Naive B cell (primary cell): Measurements from ENCODE around the gene DNAJC27. TPM values are rescaled to one million over a fixed set of nuclear protein-coding genes. Genes with fewer than 3 reads are reported as not detected.

ENCODE experiments used
- ATAC-seq, 2 donors: fragments of 150-1000 bp; cut with Tn5 transposase; 2 replicates each; pipeline ENCODE4 v1.10.0; 2021; ENCODE audit warnings: low read depth in 2 of 2, mild to moderate bottlenecking in 2 of 2, moderate library complexity in 2 of 2
- DNase-seq: peaks from one replicate; pipeline ENCODE4 v3.0.0; 2022
- H3K27ac Mint-ChIP-seq, 6 donors: one replicate each; pipeline ENCODE4 v1.8.0; 2020 to 2022; ENCODE audit warnings: mild to moderate bottlenecking in 6 of 6, mixed read lengths in 6 of 6, moderate library complexity in 5 of 6, inconsistent platforms in 2 of 6
- H3K27me3 Mint-ChIP-seq, 3 donors: one replicate each; pipeline ENCODE4 v1.8.0; 2021 to 2022; ENCODE audit warnings: mixed read lengths in 3 of 3, mild to moderate bottlenecking in 1 of 3
- H3K36me3 Mint-ChIP-seq, 2 donors: one replicate each; pipeline ENCODE4 v1.8.0; 2020 to 2022; ENCODE audit warnings: mixed read lengths in 2 of 2, inconsistent platforms in 1 of 2, mild to moderate bottlenecking in 1 of 2
- H3K4me1 Mint-ChIP-seq, 3 donors: one replicate each; pipeline ENCODE4 v1.8.0; 2020 to 2022; ENCODE audit warnings: mixed read lengths in 3 of 3, inconsistent platforms in 1 of 3, mild to moderate bottlenecking in 1 of 3, moderate library complexity in 1 of 3
- H3K4me3 Mint-ChIP-seq, 8 donors: one replicate each; pipeline ENCODE4 v1.8.0; 2020 to 2022; ENCODE audit warnings: mild to moderate bottlenecking in 8 of 8, mixed read lengths in 8 of 8, moderate library complexity in 8 of 8, inconsistent platforms in 2 of 8
- H3K9me3 Mint-ChIP-seq, 7 donors: one replicate each; pipeline ENCODE4 v1.8.0; 2020 to 2022; ENCODE audit warnings: mixed read lengths in 7 of 7, mild to moderate bottlenecking in 5 of 7, inconsistent platforms in 2 of 7, moderate library complexity in 1 of 7
- polyA plus RNA-seq, 6 donors: library from polyadenylated mRNA; unstranded; fragments of 300-500 nt; fragmentation: Illumina TruSeq; gene quantifications; one replicate each; pipeline ENCODE4 v1.2.3, GENCODE V29; 2021; ENCODE audit warnings: low read depth in 6 of 6

DNAJC27 gene
- polyA plus RNA-seq, 6 donors from 2014 or later = 5.0 to 8.0 (median 5.3) TPM; not detected in 1

- H3K27ac Mint-ChIP-seq = no peak overlapping the region
- no peak for DNase-seq
These were observed 65.3 kb downstream of the DNAJC27 start for GRCh38 chr2:24906466-24906865.

DNA sequence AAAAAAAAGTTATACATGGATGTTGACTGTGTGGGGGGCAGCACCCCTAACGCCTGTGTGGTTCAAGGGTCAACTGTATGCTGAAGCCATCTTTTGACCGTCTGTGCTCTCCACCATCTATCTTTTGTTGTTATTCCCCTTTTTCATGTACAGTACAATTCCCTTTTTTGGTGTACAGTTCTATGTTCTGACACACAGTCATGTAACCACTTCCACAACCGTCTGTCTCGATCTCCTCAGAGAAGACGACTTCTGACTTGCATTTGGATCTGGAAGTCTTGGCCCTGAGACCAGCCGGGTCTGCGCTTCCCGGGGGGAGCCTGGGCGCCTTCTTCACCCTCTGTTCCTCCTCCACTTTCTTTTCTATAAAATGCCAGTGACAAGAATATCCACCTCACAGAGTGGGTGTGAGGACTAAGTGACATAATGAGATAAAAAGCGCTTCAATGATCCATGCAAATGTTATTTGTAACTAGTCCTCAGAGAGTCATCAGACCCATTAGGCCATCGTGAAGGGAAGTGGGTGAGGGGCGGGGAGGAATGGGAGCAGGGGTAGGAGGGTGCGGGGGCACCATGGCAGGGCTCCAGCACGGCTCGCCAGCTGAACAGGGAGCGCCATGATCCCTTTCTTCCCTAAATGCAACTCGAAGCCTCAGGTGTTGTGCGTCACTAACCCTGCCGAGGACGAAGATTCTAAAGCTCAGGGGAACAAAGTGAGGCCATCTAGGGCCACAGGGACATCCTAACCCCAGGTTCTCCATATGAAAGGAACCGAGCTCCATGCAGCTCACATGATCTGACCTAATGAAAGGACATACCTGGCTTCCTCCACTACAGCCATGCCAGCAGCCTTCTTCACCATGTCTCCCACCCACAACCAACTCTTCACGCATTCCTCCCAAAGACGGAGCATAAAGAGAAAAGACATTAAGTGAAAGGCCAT, 68.3 kb downstream of the DNAJC27 start:
- Mint-ChIP-seq H3K36me3 (peaks cover 0 to 8% of the 10 kb centered on the region in 2 donors), H3K9me3 (no peaks in the 10 kb centered on the region), H3K27me3 (no peaks in the 10 kb centered on the region), H3K4me1 (no peaks in the 10 kb centered on the region), H3K4me3 (no peak overlapping the region), H3K27ac (peak overlapping the region in 2 of 6 donors; percentile 4 to 5)
- DNase-seq = no peak
- ATAC-seq = no peak

More at GRCh38 chr2:24906466-24906865, 65.3 kb downstream of the DNAJC27 start:
- no peak for ATAC-seq
- Mint-ChIP-seq H3K36me3 (peaks cover 0 to 7% of the 10 kb centered on the region in 2 donors), H3K27me3 (no peaks in the 10 kb centered on the region), H3K4me3 (no peak overlapping the region), H3K4me1 (no peaks in the 10 kb centered on the region), H3K9me3 (peaks cover 0 to 7% (median 2%) of the 10 kb centered on the region in 7 donors)

DNA sequence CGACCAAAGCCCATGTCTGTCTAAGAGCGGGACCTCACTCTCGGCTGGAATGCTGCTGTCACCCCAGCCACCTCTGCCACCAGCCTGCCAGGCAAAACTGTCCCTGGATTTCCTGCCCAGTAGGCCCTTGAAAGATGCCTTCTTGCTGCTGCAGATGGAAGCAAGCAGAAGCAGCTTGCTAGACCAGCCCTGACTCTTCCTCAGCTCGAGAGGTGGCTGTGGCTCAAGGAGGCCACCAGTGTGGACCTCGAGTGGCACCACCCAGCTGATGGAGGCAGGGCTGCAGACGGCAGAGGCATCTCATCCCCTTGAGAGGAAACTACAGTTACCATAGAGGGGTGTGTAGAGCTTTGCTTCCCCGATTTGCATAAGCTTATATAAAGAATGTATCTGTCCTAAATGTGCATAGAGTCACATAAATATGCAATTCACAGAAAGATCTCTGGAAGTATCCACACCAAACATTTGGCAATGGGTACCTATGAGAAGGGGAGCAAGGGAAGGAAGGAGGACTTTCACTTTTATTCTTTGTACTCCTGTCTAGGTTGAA, 72.3 kb downstream of the DNAJC27 start:
- no peaks in the 10 kb centered on the region for H3K4me1 Mint-ChIP-seq
- peak overlapping the region in 2 of 6 donors; percentile 21 to 87 for H3K27ac Mint-ChIP-seq
- ATAC-seq = no peak
- no peak for DNase-seq
- H3K9me3 Mint-ChIP-seq = peaks cover 12 to 32% (median 24%) of the 10 kb centered on the region in 7 donors
- H3K27me3 Mint-ChIP-seq = no peaks in the 10 kb centered on the region
- no peak overlapping the region for H3K4me3 Mint-ChIP-seq
- H3K36me3 Mint-ChIP-seq = peaks cover 16 to 47% of the 10 kb centered on the region in 2 donors

DNA sequence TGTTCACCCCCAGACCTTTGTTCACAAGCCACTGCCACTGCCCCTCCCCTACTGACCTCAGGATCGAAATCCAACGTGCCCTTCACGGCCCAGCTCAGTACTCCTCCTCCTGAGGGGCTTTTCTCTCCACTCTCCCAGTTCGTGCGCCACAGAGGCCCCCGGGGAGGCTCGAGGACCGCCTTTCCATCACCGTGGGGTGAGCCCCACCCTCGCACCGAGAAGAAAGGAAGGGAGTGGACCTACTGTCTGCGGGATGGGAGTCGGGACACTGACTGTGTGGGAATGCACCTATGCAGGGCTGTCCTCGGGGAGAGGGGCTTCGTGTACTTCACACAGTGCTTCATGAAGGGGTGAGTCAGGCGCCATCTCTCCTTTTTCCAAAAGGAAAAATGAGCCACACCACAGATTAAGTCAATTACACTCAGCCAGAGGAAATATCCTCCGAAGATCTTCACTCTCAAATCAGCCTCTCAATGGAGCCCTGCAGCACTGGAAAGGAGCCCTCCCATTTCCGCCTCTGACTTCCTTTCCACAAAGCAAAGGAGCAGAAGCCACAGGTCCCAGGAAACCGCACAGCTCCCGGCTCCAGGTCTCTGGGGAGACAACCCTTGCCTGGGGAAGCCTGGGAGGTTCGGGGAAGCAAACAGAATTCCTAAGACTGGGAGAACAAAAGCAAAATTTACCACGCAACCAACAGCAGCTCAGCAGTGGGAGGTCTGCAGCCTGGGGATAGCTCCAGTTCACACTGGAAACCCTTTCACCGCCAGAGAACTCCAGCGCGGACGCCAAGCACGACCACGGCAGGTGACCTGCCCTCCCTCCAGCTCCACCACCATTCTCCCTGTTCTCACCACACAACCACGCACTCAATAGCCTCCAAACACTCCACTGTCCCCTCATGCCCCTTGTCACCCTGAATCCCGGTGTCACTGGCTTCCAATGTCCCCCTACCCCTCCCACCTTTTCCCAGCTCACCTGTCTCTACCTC, 73.3 kb downstream of the DNAJC27 start:
- no peaks in the 10 kb centered on the region for H3K27me3 Mint-ChIP-seq
- H3K36me3 Mint-ChIP-seq = peaks cover 16 to 56% of the 10 kb centered on the region in 2 donors
- H3K4me1 Mint-ChIP-seq = no peaks in the 10 kb centered on the region
- no peak for DNase-seq
- peak overlapping the region in 1 of 6 donors; percentile 21 for H3K27ac Mint-ChIP-seq
- H3K4me3 Mint-ChIP-seq = no peak overlapping the region
- H3K9me3 Mint-ChIP-seq = peaks cover 14 to 38% (median 31%) of the 10 kb centered on the region in 7 donors
- no peak for ATAC-seq

- H3K4me1 Mint-ChIP-seq = no peaks in the 10 kb centered on the region
- H3K4me3 Mint-ChIP-seq = peak overlapping the region in 1 of 8 donors; percentile 40
- no peak overlapping the region for H3K27ac Mint-ChIP-seq
- no peak for ATAC-seq
- H3K36me3 Mint-ChIP-seq = peaks cover 16 to 56% of the 10 kb centered on the region in 2 donors
- peaks cover 14 to 39% (median 31%) of the 10 kb centered on the region in 7 donors for H3K9me3 Mint-ChIP-seq
- H3K27me3 Mint-ChIP-seq = no peaks in the 10 kb centered on the region
- DNase-seq = no peak
These were observed 77.0 kb downstream of the DNAJC27 start for GRCh38 chr2:24894750-24895149.

DNA sequence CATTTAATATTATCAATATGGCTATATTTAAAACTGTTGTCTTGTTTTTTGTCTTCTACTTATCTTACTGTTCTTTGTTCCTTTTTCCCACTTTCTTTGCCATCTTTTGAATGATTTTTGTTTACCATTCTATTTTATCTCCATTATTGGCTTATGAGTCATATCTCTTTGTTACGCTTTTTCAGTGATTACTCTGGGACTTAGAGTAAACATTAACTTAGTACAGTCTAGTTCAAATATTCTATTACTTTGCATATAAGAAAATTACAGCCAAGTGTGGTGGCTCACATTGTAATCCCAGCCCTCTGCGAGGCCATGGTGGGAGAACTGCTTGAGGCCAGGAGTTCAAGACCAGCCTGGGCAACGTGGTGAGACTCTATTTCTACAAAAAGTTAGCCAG, 77.8 kb downstream of the DNAJC27 start:
- Mint-ChIP-seq H3K36me3 (peaks cover 16 to 50% of the 10 kb centered on the region in 2 donors), H3K27ac (no peak overlapping the region)

More for the DNA sequence above, 77.8 kb downstream of the DNAJC27 start:
- H3K4me3 Mint-ChIP-seq = no peak overlapping the region
- ATAC-seq (no peak), DNase-seq (no peak)
- H3K9me3 Mint-ChIP-seq = peaks cover 14 to 39% (median 31%) of the 10 kb centered on the region in 7 donors
- no peaks in the 10 kb centered on the region for H3K4me1 Mint-ChIP-seq
- no peaks in the 10 kb centered on the region for H3K27me3 Mint-ChIP-seq

Other genes with a start within 250 kb of the DNAJC27 start
- 10 to 100 TPM; 41.3 to 75.9 (median 49.2) TPM for gene PTRHD1, start 178.6 kb downstream of the DNAJC27 start, polyA plus RNA-seq
- 1 to 10 TPM in 4 of 6 donors, under 1 TPM in 2; 0.56 to 4.5 (median 2.0) TPM for gene CENPO, start 178.5 kb downstream of the DNAJC27 start, polyA plus RNA-seq
- 10 to 100 TPM; 13.3 to 29.8 (median 20.7) TPM for gene ADCY3, start 51.7 kb downstream of the DNAJC27 start, polyA plus RNA-seq
- gene EFR3B, start 70.1 kb upstream of the DNAJC27 start, polyA plus RNA-seq = under 1 TPM in 2 of 6 donors, not detected in 4; 0.10 to 0.16 TPM
- gene POMC, start 196.6 kb upstream of the DNAJC27 start, polyA plus RNA-seq = 10 to 100 TPM in 2 of 6 donors, 1 to 10 TPM in 4; 5.6 to 14.6 (median 7.5) TPM